NCI-H1092 treated with DMSO at 0.1 percent for 48 hours (cell line): ENCODE measurements around the gene DDX25.

ENCODE experiments used
- DNase-seq: peaks from one replicate; lab custom pipeline; 2025; lab: John Stamatoyannopoulos, UW

Gene DDX25

DNA sequence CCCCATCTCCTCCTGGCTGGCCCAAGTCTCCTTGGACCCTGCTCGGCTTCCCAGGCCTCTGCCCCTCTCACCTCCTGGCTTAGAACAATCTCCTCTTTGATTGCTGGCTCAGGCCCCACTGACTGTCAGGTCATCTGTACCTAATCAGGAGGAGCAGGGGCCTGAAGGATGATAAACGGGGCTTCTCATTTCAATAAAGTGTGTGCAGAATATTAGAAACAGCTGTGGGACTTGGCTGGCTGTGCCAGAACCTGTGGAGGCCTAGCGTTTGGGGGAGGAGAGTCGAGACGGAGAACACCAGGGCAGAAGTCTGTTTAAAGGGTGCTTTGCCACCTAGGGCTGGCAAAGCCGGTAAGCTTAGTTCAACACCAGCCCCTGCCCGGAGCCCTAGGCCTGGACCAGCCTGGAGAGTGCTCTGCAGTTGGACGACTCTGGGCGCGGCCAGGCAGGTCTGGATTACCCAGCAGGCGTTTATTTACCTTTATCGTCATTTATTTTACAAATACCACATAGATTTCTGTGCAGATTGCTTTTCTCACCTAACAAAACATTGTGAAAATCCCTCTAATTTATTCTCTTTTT lies 31.4 kb downstream of the DDX25 start:
- no peak for DNase-seq

DNA sequence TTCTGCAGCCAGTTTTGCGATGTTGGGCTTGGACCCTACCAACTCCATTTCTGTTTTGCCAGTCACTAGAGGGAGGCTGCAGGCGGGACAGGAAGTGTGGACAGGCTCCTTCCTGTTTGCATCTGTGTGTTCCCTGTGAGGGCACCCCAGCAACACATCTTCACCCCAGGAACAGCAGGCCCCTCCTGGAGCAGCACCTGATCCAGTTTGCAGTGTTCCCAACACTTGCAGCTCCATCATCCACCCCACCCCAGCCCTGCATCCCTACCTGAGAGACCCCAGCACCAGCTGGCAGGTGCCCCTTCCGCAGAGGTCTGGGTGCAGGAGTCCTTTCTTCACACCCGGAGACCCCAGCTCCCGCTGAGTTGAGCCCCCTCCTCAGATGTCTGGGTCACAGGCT lies 34.1 kb downstream of the DDX25 start:
- no peak for DNase-seq

- no peak for DNase-seq
These were observed 34.8 kb downstream of the DDX25 start for GRCh38 chr11:125939081-125939521.

DNA sequence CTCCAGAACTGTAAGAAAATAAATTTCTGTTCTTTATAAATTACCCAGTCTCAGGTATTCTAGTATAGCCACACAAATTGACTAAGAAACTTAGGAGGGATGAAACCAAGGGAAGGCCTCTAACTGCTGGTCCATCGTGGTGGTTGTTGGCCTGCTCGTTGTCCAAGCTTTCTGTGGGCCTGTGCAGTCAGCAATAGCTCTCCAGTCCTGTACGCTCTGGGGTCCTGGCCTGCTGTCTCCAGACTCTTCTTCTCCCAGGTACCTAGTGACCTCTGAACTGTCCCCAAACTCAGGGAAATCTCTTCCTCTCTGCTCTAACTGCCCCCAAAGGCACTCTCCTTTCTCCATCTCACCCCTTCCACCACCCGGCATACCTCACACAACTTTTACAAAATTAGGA lies 35.8 kb downstream of the DDX25 start:
- DNase-seq: no peak

DNA sequence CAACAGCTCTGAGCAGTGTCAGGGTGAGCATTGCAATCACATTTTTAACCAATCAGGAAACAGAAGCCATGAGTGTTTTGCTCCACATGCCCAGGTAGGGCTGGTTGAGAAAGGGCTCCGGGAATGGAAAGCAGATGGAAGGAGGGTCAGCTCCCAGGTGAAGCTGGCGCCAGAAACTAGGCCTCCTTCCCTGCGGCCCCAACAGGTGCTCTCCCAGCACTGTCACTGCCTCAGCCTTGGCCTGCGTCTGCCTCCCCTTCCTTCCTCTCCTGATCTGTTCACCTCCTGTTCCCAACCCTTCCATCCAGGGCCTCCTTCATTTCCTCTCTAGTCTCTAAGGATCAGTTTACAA lies 36.9 kb downstream of the DDX25 start:
- DNase-seq: no peak

DNA sequence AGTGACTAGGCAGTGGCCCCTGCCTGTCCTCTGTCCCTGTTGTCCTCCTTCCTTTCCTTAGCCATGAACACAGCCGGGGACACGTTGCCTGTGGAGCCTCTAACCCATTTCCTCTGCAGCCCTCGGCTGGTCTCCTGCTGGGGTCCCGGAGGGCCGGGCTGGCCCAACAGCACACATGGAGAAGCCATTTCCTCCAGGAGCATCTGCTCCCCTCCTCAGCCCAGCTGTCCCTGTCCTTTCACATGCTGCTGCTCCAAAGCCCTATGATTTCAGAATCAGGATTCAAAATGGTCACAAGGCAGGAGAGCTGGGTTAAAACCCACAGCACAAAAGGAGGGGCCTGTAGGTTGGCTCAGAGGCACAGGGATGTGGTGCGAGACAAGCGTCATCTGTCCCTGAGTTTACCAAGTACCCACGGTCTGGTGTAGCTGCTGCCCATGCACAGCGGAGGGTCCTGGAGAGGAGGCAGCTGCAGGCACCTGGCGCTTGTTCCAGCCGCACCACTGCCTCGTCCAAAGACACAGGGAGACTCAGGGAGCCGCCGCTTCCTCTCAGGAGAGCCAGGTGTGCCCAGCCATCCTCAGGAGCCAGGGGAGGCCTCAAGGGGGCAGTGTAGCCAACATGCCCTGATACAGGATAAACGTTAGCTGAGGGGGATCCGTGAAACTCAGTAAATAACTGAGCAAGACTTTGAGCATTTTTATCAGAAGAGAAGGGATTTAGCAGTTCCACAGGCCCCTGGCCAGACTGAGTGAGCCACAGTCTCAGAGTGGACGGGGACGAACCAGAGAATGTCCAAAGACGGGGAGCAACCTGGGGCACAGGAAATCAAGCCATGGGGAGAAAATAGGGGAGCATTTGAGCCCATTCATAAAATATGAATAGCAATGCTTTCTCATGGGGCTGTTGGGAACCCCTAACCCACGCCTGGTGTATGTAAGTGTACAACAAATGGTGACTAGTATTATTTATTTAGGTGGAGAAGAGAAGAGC lies 37.6 kb downstream of the DDX25 start:
- peak; percentile 73 for DNase-seq

GRCh38 chr11:125942771-125943428 lies 38.6 kb downstream of the DDX25 start:
- DNase-seq: no peak

GRCh38 chr11:125943661-125944349 lies 39.5 kb downstream of the DDX25 start:
- DNase-seq: no peak

- no peak for DNase-seq
These were observed 40.2 kb downstream of the DDX25 start for GRCh38 chr11:125944350-125945010.

GRCh38 chr11:125945011-125945796 lies 40.9 kb downstream of the DDX25 start:
- no peak for DNase-seq

DNA sequence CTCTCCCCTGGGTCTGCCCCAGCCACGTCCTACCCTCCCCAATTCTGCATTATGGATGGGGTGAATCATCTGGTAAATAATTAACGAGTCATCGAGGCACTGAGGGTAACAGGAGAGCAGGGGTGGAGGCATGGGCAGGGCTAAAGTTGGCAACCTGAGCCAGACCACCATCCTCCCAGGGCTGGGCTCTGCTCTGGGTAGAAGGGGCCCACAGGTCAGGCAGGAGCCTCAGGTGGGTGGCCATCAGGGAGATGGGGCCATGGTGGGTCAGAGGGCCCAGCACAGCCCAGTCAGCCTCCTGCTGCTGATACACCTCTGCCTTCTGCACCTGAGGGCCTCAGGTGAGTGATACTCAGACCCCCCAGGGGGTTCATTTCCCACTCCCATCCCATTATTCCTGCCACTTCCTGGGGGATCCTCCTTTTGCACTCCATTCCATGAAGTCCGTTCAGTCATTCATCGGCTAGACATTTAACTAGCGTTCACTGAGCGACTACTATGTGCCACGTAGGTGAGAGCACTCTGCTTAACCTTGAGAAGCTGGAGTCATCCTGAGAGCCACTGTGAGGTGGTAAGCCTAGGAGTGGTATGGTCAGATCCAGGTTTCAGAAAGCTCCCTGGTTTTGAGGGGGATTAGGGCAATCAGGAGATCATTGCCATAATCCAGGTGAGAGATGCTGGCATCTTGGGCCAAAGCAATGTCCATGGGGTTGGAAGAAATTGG lies 41.7 kb downstream of the DDX25 start, which contains the start of gene VSIG10L2:
VSIG10L2 (plus strand) TSS at position 248 of the 724 bp plus-strand sequence; CDS start at position 260, 12 bp downstream.
- no peak for DNase-seq

- no peak for DNase-seq
These were observed 42.6 kb downstream of the DDX25 start for GRCh38 chr11:125946712-125947418.

DNA sequence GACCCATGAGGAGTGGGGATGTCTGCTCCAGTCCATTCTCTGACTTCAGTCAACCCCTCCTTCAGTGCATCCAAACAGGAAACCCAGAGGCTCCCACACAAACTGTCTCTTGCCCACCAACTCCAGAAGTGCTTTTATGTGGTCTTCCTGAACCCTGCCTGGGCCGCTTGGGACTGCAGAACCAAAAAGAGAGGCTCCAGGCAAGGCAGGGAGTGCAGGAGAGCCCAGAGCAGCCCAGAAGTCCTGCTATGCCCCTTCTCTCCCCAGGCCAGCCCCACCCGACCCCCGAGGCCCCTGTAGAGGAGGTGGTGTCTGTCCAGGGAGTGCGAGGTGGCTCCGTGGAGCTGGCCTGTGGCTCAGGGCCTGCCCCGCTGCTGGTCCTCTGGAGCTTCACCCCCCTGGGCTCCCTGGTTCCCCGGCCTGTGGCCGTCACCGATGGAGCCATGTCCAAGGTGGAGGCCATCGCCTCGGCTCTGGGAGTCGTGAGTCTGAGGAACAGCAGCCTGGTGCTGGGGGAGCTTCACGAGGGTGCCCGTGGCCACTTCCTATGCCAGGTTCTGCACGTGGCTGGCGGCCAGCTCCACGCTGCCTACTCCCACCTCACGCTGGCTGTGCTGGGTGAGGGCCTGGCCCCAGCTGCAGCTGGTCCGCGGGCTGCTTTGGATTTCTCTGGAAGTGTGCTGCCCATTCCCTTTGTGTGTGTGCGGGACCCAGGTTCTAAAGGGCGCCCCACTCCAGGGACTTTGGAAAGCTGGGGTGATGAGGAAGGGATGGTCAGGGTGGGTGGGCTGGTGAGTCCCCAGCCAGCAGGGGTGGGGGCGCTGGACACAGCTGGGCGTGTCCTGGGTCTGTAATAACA lies 43.3 kb downstream of the DDX25 start:
- DNase-seq: no peak

DNA sequence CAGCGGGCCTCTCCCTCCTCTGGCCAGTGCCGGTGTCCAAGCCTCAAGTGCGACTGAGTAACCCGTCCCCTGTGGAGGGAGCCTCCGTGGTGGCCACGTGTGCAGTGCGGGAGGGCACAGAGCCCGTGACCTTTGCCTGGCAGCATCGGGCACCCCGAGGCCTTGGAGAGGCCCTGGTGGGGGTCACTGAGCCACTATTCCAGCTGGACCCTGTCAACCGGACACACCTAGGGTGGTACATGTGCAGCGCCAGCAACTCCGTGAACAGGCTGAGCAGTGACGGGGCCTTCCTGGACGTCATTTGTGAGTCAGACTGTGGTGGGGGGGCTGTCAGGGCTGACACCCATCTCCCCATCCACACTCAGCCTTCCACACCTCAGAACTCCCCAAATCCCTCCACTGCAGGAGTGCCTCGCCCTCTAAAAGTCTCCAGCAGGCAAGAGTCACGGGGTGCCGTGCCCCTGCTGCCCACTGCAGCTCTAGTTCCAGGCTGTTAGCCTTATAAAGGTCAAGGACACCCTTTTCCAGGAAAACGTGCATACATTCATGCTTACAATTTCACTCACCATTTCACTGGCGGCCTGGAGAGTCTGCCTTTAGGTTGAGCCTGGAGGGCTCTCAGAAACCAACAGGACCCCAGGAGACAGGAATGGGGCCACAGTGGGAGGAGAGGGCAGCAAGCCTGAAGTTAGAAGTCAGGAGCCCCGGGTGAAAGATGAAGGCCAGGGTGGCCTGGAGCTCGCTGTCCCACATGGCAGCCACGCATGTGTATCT lies 44.2 kb downstream of the DDX25 start:
- DNase-seq: no peak

- no peak for DNase-seq
These were observed 45.2 kb downstream of the DDX25 start for GRCh38 chr11:125949271-125950177.

DNA sequence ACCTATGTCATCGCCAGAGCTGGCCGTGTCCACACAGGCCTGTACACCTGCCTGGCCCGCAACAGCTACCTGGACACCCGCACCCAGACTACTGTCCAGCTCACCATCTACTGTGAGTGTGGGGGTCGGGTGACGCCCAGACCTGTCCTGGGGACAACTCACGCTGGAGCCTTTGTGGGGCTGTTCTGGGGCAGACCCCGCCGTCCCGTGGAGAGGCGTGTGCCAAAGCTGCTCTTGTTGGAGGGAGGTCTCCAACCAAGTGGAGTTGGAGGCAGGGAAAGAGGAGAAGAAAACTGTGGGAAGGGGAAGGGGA lies 45.8 kb downstream of the DDX25 start:
- no peak for DNase-seq
